DMS153 treated with DMSO at 0.1 percent for 48 hours (cell line): Measurements from ENCODE around the gene AKNAD1.
"Not testable (repeated sequence)": the region's sequence is repeated elsewhere in the genome, so short reads cannot be mapped to it uniquely, and the experiment has no call there.

Source experiments
- DNase-seq: peaks from one replicate; lab custom pipeline; 2025; ENCODE audit not compliant: unreplicated experiment; lab: John Stamatoyannopoulos, UW

Gene AKNAD1

DNA sequence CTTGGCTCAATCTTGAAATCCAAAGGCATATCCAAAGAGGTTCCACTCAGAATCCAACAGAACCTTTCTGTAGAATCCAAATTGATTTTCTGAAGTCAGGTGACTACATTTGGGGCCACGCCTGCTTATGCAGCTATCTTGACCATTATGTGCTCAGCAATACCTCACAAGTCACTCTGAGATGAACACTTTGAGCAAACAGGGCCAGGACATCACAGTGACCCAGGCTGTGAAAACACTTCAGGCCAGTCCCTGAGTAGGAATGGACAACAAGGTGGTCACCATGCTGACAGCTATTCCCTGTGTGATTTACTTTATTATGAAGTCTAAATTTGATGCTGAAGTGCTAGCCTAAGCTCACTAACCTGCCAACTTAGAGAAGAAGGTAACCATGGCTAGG, at the start of gene AKNAD1:
Gene AKNAD1, minus strand, starts transcription at position 101 of the 400 bp plus-strand sequence. CDS start 4,430 bp downstream, outside the sequence.
- DNase-seq, result no peak

GRCh38 chr1:108901106-108901505, 44.2 kb upstream of the AKNAD1 start:
- no peak for DNase-seq

DNA sequence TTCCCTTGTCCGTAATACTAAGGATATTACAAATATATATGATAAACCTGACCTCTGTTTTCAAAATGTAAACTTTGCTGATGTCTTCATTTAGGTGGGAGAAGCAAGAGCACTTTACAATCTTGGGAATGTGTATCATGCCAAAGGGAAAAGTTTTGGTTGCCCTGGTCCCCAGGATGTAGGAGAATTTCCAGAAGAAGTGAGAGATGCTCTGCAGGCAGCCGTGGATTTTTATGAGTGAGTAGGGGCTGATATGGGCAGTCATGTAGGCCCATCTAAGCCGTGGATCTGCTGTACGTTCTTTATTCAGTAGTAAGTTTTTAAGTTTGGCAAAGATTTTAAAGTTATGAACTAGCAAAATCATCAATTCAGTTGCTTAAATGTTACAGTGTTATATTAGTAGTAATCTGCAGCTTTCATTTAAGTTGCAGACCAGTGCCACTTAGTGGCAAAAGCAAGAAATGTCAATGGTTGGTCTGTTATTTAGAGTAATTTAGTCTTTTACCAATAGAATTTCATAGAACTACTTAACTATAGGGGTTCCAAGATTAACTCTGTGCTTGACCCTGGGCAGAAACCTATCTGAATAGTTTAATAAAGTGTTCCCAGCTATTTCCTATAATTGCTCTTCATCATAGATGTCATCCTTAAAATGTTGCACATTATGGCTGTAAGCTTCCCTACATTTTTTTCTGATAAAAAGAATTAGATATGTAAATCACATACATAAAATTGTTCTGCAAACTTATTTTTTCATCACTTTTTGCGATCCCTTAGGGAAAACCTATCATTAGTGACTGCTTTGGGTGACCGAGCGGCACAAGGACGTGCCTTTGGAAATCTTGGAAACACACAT, 41.2 kb upstream of the AKNAD1 start:
- DNase-seq, result peak; percentile 30

DNA sequence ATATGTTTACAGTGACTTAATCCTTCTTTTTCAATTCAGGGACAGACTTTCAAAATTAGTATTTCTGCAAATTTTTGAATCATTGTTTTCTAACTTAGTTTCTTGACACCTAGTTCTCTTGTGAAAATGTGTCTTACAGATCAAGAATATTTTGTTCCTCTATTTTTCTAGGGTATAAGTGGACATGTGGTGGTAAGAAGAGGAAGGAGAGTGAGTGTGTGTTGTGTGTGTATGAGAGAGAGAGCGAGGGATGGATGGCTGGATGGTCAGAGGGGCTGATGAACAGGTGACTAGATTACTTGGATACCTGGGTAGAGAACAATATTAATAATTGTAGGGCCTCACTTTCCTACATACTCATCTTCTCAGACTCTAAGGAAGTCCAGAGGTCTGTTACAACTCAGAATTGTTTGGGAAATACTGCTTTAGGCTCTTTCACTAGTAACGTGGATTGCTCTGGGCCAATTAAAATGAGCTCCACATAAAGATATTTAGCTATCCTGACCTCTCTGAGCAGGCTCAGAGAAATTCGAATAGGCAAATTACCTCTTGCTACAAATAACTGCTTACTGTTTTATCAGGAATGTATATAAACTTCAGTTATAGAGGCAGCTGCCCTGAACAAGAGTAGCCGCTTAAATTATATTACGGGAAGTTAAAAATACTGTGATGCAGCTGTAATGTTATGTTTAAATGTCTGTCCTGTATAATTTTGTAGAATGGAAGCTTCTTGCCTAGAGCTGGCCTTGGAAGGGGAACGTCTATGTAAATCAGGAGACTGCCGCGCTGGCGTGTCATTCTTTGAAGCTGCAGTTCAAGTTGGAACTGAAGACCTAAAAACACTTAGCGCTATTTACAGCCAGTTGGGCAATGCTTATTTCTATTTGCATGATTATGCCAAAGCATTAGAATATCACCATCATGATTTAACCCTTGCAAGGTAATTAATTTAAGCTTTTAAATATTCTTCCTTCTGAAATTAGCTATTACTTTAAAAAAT, 39.6 kb upstream of the AKNAD1 start:
- no peak for DNase-seq

DNA sequence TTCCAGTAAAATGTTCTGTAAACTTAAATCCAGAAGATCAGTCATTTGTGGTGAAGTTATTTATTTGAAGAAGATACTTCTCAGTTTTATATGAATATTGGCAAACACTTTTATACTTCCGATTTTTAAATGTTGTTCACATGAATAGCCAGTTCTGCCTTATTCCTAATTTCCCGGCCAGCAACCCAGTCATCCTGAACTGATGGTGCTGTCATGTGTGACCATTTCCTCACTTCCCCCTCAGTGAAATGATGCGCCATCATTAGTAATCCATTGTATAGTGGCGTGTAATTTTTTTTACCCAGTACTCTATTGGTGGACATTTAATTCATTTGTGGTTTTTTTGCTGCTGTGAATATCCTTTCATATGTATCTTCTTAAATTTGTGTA, 36.2 kb upstream of the AKNAD1 start:
- DNase-seq, result no peak

DNA sequence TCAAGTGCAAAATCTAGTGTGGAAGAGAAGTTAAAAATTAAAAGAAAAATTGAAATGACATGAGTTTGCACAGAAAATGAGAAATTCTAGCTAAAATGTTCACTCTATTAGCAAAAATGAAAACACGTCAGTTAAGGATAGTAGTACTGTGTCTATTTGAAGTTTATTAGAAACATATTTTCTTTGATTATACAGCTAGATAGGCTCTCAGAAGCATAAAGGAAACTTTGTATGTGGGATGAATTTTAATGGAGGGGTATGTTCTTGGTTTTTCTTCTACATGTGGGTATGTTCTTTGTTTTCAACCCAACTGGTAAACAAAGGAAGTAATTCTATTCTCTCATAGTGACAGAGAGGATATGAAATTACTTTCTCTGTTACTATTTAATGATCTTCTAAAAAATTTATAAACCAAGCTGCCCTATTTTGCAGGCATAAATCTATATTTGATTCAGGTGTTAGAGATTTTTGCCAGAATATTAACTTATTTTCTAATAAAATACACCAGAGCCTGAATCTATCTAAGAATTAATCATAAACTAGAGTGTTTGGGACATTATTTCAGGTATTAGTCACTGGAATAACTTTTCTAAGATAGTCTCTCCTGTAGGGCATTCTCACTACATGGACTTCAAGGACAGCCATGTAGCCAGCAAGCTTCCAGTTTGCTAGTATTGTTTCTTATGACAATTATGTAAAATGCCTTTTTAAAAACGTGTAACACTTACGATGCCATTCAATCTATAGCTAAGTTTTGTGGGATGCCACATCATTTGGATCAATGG, 35.7 kb upstream of the AKNAD1 start:
- DNase-seq, result no peak

GRCh38 chr1:108889706-108890384, 33.0 kb upstream of the AKNAD1 start:
- no peak for DNase-seq

GRCh38 chr1:108889006-108889645, 32.2 kb upstream of the AKNAD1 start:
- not testable (repeated sequence) for DNase-seq

- no peak for DNase-seq
Observed at GRCh38 chr1:108886292-108886691, 29.4 kb upstream of the AKNAD1 start.

DNA sequence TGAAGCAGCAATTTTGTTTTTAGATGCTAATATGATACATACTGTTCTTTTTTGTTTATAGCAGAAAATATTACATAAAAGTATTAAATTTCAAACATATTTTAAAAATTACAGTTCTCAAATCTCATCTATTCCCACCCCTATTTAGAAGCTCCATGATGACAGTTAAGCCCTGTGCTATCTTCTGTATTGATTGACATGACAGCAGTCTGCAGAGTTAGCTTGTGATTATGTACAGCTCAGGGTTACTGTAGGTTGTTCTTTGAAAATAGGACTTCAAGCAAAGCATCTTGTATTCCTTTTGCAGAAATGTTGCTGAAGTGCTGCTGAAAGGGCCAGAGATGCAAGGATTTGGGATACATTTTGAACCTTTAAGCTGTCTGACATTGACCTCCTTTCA, 28.1 kb upstream of the AKNAD1 start:
- no peak for DNase-seq

DNA sequence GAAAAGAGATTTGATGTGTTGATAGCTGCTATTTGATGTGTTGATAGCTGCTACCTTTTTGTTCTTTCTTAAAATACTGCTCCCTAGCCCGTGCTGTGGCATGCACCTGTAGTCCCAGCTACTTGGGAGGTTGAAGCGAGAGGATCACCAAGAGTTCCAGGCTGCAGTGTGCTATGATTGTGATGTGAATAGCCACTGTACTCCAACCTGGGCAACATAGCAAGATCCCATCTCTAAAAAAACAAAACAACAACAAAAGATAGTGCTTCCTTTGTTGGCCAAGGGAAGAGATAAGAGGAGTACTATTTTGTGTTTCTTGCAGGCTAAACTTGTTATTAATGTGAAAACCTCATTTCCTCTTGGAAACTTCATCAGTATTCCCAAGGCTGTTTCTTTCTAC, 25.9 kb upstream of the AKNAD1 start:
- no peak for DNase-seq

DNA sequence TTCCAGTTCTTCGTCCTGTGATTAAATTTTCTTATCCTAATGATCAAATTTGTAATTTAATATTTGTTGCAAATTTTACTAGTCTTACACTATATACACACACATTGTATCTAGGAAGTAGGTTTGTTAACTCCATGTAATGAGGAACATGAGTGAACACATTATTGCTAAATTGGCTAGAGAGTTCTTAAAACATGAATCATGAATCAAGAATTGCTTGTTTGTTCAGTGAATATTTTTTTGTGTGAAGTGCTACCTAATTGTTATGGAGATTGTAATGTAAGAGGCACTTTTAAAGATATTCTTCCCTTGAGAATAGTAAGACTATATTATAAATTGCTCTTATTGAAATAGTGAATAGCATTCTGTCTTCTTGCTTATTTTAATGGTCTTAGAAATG, 24.5 kb upstream of the AKNAD1 start:
- DNase-seq, result no peak

- no peak for DNase-seq
Observed at GRCh38 chr1:108880850-108881249, 24.0 kb upstream of the AKNAD1 start.

- DNase-seq, result no peak
Observed at GRCh38 chr1:108878678-108879077, 21.8 kb upstream of the AKNAD1 start.

DNA sequence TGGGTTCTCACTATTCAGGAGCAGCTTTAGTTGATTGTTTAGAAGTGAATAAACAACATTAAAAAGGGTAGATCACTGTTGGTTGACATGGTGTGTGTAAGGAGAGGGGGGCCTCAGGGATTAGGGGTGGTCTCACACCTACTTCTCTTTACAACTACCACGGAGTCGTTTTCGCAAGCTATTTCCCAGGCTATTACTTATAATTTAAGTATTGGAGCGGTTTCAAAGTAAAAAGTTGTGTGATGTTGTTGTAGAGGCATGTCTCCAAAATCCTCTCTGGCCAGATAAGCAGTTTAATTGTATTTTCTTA, 21.2 kb upstream of the AKNAD1 start:
- no peak for DNase-seq

- DNase-seq, result no peak
Observed at GRCh38 chr1:108877348-108878159, 20.7 kb upstream of the AKNAD1 start.

GRCh38 chr1:108871050-108871724, 14.3 kb upstream of the AKNAD1 start:
- DNase-seq, result no peak

GRCh38 chr1:108865316-108865910, 8.5 kb upstream of the AKNAD1 start:
- no peak for DNase-seq
